HG03139 (cell line): Measurements from ENCODE around the gene NGB.
"Not testable (repeated sequence)": the region's sequence is repeated elsewhere in the genome, so short reads cannot be mapped to it uniquely, and the experiment has no call there.

Experiments used
- ATAC-seq: cut with Tn5 transposase; IDR thresholded peaks from one replicate; pipeline ENCODE4 v1.9.1; 2021; ENCODE audit not compliant: unreplicated experiment

NGB gene, protein sequence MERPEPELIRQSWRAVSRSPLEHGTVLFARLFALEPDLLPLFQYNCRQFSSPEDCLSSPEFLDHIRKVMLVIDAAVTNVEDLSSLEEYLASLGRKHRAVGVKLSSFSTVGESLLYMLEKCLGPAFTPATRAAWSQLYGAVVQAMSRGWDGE

DNA sequence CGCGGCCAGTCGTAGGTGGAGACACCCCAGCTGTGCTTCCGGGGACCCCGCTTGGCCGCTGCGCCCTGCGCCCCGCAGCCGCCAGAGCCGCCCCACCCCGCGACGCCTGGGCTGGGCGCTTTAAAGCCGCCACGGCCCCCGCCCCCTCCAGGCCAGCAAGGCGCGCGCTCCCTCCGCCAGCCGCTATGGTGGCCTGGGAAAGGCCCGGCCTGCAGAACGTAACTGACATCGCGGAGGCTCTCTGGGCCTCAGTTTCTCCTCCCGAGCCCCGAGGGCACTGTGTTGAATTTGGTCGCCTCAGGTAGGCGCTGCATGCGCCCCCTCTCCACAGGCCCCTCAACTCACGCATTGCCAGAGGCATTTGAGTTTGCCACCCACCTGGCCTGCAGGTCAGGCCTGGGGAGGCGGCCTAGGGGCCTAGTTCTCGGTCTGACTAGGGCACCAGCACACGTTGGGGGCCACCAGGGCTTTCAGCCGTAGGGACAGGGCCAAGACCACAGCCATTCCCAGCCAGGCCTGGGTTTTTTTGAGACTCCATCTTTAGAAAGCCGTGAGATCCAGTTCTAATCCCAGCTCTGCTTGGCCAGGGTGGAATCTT, at the start of gene NGB:
Gene NGB (minus strand): TSS at position 94 of the 598 bp plus-strand sequence. CDS start 269 bp downstream, outside the sequence.
- no peak for ATAC-seq

DNA sequence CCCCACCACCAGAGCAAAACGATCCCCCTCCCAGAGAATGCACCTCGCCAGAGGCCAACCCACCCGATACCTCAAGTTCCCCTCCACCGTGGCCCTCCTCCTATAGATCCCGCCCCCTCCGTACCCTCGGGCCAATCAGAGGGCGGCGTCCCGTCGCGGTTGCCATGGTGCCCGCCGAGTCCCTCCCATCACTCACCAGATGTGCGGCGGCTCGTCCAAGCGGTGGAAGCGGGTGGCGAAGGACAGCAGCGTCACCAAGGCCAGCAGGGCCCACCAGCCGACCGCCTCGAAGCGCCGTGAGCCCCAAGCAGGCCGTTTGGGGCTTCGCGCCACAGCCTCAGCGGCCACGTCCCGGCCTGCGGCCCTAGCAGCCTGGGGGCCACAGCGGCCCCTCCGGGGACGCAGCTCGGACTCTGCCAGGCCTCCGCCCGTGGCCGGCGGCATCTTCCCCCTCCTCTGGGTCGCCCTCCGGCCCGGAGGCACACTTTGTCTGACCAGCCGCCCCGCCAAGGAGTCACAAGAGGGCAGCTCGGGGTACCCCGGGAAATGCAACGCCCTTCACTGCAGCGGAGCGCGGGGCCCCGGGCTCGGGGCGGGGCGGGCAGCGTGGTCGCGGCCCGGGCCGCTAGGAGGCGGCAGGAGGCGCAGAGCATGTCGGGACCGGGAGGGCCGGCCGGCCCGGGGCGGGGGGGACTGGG, 49.4 kb upstream of the NGB start, which contains the start of gene POMT2:
Gene POMT2 (minus strand): TSS at position 646 of the 698 bp plus-strand sequence. CDS start 202 bp downstream, at position 444.
- ATAC-seq = peak; percentile 59

- ATAC-seq = no peak
These were observed 48.4 kb upstream of the NGB start for GRCh38 chr14:77319422-77319821.

DNA sequence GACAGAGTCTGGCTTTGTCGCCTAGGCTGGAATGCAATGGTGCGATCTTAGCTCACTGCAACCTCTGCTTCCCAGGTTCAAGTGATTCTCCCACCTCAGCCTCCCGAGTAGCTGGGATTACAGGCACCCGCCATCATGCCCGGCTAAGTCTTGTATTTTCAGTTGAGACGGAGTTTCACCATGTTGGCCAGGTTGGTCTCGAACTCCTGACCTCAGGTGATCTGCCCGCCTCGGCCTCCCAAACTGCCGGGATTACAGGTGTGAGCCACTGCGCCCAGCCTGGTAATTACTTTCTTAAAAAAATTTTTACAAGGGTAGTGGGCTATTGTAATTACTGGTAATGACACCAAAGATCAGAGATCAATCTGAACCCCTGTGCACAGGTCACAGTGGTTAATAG, 47.8 kb upstream of the NGB start:
- not testable (repeated sequence) for ATAC-seq

GRCh38 chr14:77318006-77318553, 47.1 kb upstream of the NGB start:
- ATAC-seq = no peak

GRCh38 chr14:77316872-77317301, 45.9 kb upstream of the NGB start:
- ATAC-seq = no peak

GRCh38 chr14:77316195-77316505, 45.1 kb upstream of the NGB start:
- no peak for ATAC-seq

DNA sequence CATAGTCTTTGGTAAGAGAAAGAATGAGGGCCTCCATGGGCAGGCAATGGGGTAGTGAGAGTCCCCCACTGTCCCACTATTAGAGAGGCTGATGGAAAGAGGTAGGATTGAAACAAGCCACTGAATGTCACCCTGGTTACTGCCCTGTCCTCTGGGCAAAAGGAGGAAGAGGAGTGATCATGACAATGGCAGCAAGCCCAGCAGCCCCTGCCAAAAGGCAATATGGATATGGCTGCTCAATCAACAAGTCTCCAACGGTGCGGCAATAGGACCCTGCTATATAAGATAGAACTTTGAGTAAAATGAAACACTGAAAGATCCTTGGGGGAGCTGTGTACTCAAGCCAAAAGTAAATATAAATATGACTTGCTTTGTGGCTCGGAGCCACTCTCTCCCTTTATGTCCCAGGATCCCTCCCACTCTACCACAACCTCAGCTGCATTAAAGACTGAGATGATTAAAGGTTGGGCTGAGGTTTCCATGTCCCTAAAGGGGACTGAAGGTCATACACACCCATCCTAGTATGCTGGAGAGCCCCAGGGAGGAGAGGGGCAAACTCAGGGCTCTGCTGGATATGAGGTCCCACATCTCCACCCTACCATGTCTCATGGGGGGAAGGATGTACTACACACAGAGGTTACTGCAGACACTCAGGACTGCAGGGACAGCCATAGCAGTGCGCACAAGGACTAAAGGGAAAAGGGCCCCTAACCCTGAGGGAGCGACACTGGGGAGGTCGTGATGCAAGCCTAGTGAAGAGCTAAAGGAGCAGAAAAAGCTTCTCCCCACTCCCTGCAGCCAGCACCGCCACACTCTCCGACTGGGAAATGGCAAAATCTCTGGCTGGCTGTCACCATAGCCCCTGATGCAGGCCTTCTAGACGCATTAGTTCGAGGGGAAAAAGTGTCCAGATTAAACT, 43.8 kb upstream of the NGB start:
- no peak for ATAC-seq

GRCh38 chr14:77314043-77314442, 43.0 kb upstream of the NGB start:
- ATAC-seq = no peak

DNA sequence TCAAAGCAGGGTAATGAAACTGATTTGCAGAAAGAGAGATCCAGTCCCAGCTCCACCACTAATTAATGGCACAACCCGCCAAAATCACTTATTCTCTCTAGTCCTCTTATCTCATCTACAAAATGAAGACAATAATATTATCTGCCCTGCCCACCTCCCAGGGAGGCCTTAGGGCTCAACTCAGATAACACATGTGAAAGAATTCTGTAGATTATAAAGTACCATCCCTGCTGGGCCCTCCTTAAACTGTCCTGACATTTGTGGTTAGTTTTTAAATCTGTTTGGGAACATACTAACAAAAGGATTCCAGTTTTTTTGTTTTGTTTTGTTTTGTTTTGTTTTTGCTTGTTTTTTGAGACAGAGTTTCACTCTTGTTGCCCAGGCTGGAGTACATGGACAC, 42.4 kb upstream of the NGB start:
- no peak for ATAC-seq

DNA sequence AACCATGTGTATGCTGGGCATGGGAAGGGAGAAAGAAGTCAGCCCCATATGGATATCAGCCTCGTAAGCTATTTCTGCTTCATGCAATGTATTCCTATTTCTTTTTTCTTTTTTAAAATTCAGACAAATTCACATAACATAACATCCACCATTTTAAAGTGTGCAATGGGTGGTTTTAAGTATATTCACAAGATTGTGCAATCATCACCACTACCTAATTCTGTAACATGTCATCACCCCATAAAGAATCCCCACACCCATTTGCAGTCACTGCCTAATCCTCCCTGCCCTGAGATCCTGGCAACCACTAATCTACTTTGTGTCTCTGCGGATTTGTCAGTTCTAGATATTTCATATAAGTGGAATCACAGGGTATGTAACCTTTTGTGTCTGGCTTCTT, 40.2 kb upstream of the NGB start:
- no peak for ATAC-seq

DNA sequence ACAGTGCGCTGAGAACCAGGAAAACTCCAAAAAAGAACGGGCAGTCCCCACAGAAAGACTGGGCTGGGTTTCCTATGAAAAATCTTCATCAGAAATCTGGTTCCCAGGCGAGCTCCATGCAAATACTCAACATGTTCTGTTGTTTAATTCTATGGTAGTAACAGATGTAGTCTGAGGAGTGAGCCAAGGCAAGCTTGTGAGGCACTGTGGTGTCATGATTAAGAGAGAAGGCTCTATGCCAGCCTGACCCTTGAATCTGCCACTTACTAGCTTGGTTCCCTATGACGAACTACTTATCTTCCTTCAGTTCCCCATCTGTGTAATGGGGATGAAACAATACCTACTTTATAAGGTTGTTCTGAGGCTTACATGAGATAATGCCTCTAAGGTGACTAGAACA, 39.0 kb upstream of the NGB start:
- no peak for ATAC-seq

DNA sequence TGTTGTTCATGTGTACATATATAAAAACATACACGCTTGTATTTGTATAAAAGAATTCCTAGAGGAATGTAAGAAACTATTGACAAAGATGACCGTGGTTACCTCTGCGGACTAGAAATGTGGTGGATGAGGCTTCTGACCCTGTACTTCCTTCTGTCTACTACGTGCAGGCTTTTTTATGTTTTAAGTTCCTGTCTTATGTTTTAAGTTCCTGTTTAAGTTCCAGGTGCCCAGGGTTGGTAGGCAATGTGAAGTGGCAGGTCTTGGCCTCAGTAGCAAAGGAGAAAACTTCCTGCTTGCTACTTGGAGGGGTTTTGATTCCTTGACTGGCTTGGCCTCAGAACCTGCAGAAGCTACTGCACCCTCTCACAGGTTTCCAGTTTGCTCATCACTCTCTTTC, 38.1 kb upstream of the NGB start:
- ATAC-seq = no peak

- ATAC-seq = no peak
These were observed 36.0 kb upstream of the NGB start for GRCh38 chr14:77306851-77307496.

GRCh38 chr14:77306416-77306815, 35.4 kb upstream of the NGB start:
- ATAC-seq = no peak

GRCh38 chr14:77305696-77306095, 34.7 kb upstream of the NGB start:
- no peak for ATAC-seq

DNA sequence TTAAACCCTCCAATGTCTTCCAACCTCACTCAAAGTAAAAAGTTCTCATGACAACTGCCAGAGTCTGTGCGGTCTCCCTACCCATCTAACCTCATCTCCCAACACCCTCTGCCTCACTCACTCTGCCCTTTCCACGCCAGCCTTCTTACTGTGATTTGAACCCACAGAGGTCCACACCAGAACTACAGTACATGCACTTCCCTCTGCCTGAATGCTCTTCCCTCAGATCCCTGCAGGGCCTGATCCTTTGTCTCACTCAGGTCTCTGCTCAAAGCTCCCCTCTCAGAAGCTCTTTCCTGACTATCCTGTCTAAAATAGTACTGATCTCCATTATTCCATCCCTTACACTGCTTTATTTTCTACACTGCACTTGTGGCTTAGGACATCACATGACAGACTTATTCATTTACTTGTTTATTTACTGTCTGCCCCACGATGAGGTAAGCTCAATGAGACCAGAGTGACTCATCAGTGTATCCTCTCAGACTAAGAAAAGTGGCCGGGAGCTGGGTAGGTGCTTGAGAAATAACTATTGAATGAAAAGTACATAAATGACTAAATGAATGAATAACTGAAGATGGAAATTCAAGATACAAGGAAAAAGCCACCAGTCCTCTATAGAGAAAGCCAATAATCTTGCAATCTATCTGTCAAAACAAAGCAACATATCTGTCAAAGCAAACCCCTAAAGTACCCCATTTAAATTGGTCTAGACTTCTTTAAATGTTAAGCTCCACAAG, 32.6 kb upstream of the NGB start:
- no peak for ATAC-seq

- ATAC-seq = no peak
These were observed 31.9 kb upstream of the NGB start for GRCh38 chr14:77302926-77303325.

DNA sequence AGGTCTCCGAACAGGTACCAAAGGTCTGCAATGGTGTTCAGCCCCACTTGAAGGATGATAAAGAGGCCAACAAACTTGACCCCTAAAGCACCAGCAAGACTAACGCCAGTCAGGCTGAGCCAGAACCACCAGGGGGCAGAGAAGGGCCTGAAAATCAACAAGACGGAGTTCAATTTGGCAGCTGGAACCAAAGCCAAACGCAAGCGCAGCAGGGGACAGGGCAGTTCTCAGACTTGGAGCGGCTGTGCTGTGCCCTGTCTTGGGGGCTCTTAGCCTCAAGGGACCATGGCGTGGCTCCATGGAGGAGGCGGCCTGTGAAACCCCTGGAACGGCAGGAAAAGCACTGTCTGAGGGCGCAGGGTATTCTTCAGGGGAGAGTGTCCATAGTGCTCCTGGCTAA, 30.1 kb upstream of the NGB start:
- no peak for ATAC-seq

- ATAC-seq = no peak
These were observed 28.8 kb upstream of the NGB start for GRCh38 chr14:77299771-77300170.
